Activated T-cell treated with anti-CD3 and anti-CD28 coated beads for 48 hours (primary cell): Measurements from ENCODE around the gene SRSF8.

Experiments
- DNase-seq: peaks from one replicate; pipeline ENCODE4 v3.0.0-alpha.2; 2020; ENCODE audit warnings: low read depth

Gene SRSF8

GRCh38 chr11:95068549-95068948 lies 1.8 kb downstream of the SRSF8 start:
- DNase-seq = peak; percentile 43

GRCh38 chr11:95070471-95070870 lies 3.8 kb downstream of the SRSF8 start:
- DNase-seq = no peak

- no peak for DNase-seq
Measured at GRCh38 chr11:95072948-95073347, 6.2 kb downstream of the SRSF8 start.

- no peak for DNase-seq
Measured at GRCh38 chr11:95074792-95075563, 8.3 kb downstream of the SRSF8 start.

- no peak for DNase-seq
Measured at GRCh38 chr11:95076416-95076815, 9.7 kb downstream of the SRSF8 start.

- no peak for DNase-seq
Measured at GRCh38 chr11:95076981-95077380, 10.3 kb downstream of the SRSF8 start.

- DNase-seq = no peak
Measured at GRCh38 chr11:95078526-95078925, 11.8 kb downstream of the SRSF8 start.

GRCh38 chr11:95081010-95081409 lies 14.3 kb downstream of the SRSF8 start:
- no peak for DNase-seq

- DNase-seq = no peak
Measured at GRCh38 chr11:95081412-95081811, 14.7 kb downstream of the SRSF8 start.

GRCh38 chr11:95082576-95083001 lies 15.9 kb downstream of the SRSF8 start:
- no peak for DNase-seq

GRCh38 chr11:95084509-95084908 lies 17.8 kb downstream of the SRSF8 start:
- peak; percentile 43 for DNase-seq

- no peak for DNase-seq
Measured at GRCh38 chr11:95085117-95085816, 18.5 kb downstream of the SRSF8 start.

- no peak for DNase-seq
Measured at GRCh38 chr11:95086151-95086550, 19.4 kb downstream of the SRSF8 start.

- no peak for DNase-seq
Measured at GRCh38 chr11:95086836-95087570, 20.3 kb downstream of the SRSF8 start.

- no peak for DNase-seq
Measured at GRCh38 chr11:95088946-95089619, 22.4 kb downstream of the SRSF8 start.

- DNase-seq = peak; percentile 86
Measured at GRCh38 chr11:95089620-95090542, 23.2 kb downstream of the SRSF8 start, which contains the start of gene ENDOD1. ENDOD1 (plus strand) TSS chr11:95089846; CDS start chr11:95089928, 82 bp downstream.

- no peak for DNase-seq
Measured at GRCh38 chr11:95091663-95092180, 25.0 kb downstream of the SRSF8 start.

- DNase-seq = peak; percentile 33
Measured at GRCh38 chr11:95092549-95093324, 26.0 kb downstream of the SRSF8 start.

- no peak for DNase-seq
Measured at GRCh38 chr11:95093548-95093947, 26.8 kb downstream of the SRSF8 start.
